Measurements from ENCODE around the gene LGALS3BP. TPM values are rescaled to one million over a fixed set of nuclear protein-coding genes. Genes with fewer than 3 reads are reported as not detected.
A peak's percentile ranks its signal among the peaks of the same experiment; 100 is the strongest.

LGALS3BP gene
- total and polyA plus RNA-seq, 2 of the 4 experiments (the other 2 are of a cell fraction) = 33.7 to 273 TPM

GRCh38 chr17:79009397-79010303 lies 29.9 kb upstream of the LGALS3BP start, which contains the start of gene CANT1:
TSS of gene CANT1 (minus strand) at chr17:79009764. CDS start at chr17:78997622, 12,142 bp downstream.
- H3K9me3 ChIP-seq (ENCODE audit: control insufficient read depth, insufficient read depth, low read length) = no peaks in the 10 kb centered on the region
- BruUV-seq (replicated peaks) = TSS peak; percentile 63

More at GRCh38 chr17:79009397-79010303, 29.9 kb upstream of the LGALS3BP start, which contains the start of gene CANT1:
- Histone ChIP-seq H3K36me3 (ENCODE audit: control insufficient read depth, insufficient read depth, low read length) (peaks cover 10% of the 10 kb centered on the region), H4K5ac (ENCODE audit: low read depth, low read length) (peak within 1 kb of the TSS; percentile 94), H3K14ac (replicated peaks; ENCODE audit: low read depth, low read length) (peak within 1 kb of the TSS; percentile 94), H4K8ac (ENCODE audit: low read depth in 2 of 2, low read length in 2 of 2) (peak within 1 kb of the TSS; percentile 100), H3K79me1 (ENCODE audit: low read depth in 1 of 2, low read length in 2 of 2) (peaks cover 15 to 51% of the 10 kb centered on the region in 2 experiments; a peak in 3 of 4 replicates), H4K91ac (ENCODE audit: insufficient read depth, low read depth, low read length) (peak within 1 kb of the TSS; percentile 94), H3K9ac (ENCODE audit: low read depth, low read length) (peak within 1 kb of the TSS; percentile 93), H3K9me1 (ENCODE audit: insufficient read depth, low read length) (peaks cover 21% of the 10 kb centered on the region), H3K4me1 (ENCODE audit: control insufficient read depth, insufficient read depth, low read length) (peaks cover 16% of the 10 kb centered on the region), H4K20me1 (ENCODE audit: insufficient read depth, low read length) (peaks cover 39% of the 10 kb centered on the region), H3K18ac (ENCODE audit: low read depth, low read length) (peak within 1 kb of the TSS; percentile 78), H2BK20ac (ENCODE audit: low read depth, low read length) (no peak within 1 kb of the TSS), H3K4ac (ENCODE audit: low read depth, low read length) (peak within 1 kb of the TSS; percentile 97), H3K4me3 (ENCODE audit: insufficient read depth, low read depth, low read length) (peak within 1 kb of the TSS; percentile 84), H3K56ac (ENCODE audit: extremely low read depth, insufficient read depth, low read length) (peak within 1 kb of the TSS; percentile 74), H2AK9ac (replicated peaks; ENCODE audit: low read depth, low read length, poor library complexity) (peak within 1 kb of the TSS; percentile 99), H2AK5ac (ENCODE audit: low read depth, low read length) (peak within 1 kb of the TSS; percentile 95), H3K27me3 (ENCODE audit: control insufficient read depth, insufficient read depth, low read length) (no peaks in the 10 kb centered on the region), H3K27ac (ENCODE audit: insufficient read depth, low read length) (peak within 1 kb of the TSS; percentile 94), H2AFZ (replicated peaks; ENCODE audit: low read length, poor library complexity) (peak within 1 kb of the TSS; percentile 96), H3K23ac (ENCODE audit: low read depth, low read length) (peak within 1 kb of the TSS; percentile 83), H3K4me2 (ENCODE audit: low read depth, low read length) (peak within 1 kb of the TSS; percentile 94), H2BK15ac (ENCODE audit: low read depth, low read length) (peak within 1 kb of the TSS; percentile 21; the same call in 1 of the 3 replicates), H2BK120ac (ENCODE audit: low read depth, low read length) (peak within 1 kb of the TSS; percentile 69), H2BK5ac (ENCODE audit: low read depth, low read length, poor library complexity, severe bottlenecking) (peak within 1 kb of the TSS; percentile 87)
- in situ Hi-C loops (cut with MboI; ENCODE audit: low sequenced_read_pairs) (loop anchor here (10.0 kb wide), 1 partner anchor 385 kb away; no protein-coding TSS in a partner anchor), intact Hi-C loops (cut with micrococcal nuclease) (no loop called here), dilution Hi-C loops (cut with HindIII; ENCODE audit: low sequenced_read_pairs, unreplicated experiment) (no loop called here)
- DNase-seq (peak; percentile 77), ATAC-seq (ENCODE audit: low read depth) (peak; percentile 98)
- TF ChIP-seq POLR2A (IDR thresholded peaks at IDR 0.05; ENCODE audit: low read depth, low read length) = peak; percentile 80
- no peak for TF ChIP-seq RAD21 (IDR thresholded peaks at IDR 0.05; ENCODE audit: low read length)
- peak; percentile 68; the same call in 1 of the 2 replicates for TF ChIP-seq MAZ (IDR thresholded peaks at IDR 0.05; ENCODE audit: borderline replicate concordance, low read depth, low read length)
- TF ChIP-seq, protein P1, sequence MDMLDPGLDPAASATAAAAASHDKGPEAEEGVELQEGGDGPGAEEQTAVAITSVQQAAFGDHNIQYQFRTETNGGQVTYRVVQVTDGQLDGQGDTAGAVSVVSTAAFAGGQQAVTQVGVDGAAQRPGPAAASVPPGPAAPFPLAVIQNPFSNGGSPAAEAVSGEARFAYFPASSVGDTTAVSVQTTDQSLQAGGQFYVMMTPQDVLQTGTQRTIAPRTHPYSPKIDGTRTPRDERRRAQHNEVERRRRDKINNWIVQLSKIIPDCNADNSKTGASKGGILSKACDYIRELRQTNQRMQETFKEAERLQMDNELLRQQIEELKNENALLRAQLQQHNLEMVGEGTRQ (IDR thresholded peaks at IDR 0.05; ENCODE audit: low read depth, low read length) = no peak
- no peak for TF ChIP-seq MAFK (IDR thresholded peaks at IDR 0.05; ENCODE audit: low read depth, low read length)
- WGBS, 2 experiments (ENCODE audit: extremely low coverage in 2 of 2, insufficient read length in 1 of 2) = 0% methylated on average over 27 of the region's 73 CpGs; no CpG with 5 or more reads in 1 of the 2 experiments
- ChIA-PET POLR2A (ENCODE audit: unreplicated experiment) (interaction anchor here (0.6 kb wide), 2 partner anchors 20 to 829 kb away, joined by 3 to 9 read pairs; no protein-coding TSS in a partner anchor), CTCF (interaction anchor here (0.6 kb wide), 3 partner anchors 308 to 1705 kb away, joined by 3 to 6 read pairs (median 6); no protein-coding TSS in a partner anchor)
